Stomach (tissue), 9 donors: ENCODE measurements around the gene TLL1. TPM values are rescaled to one million over a fixed set of nuclear protein-coding genes. Genes with fewer than 3 reads are reported as not detected.

Source experiments
- DNase-seq, 2 donors: peaks; one replicate each; pipeline versions ENCODE4 v3.0.0 to v3.0.0-alpha.2; 2013 to 2019
- H3K27ac ChIP-seq, 5 donors: fragments of 200-600 bp in 4 of 5; sonication (generic) in 4 of 5; one replicate each; pipeline ENCODE4 v1.5.1; 2013 to 2019; ENCODE audit warnings: mild to moderate bottlenecking in 1 of 5, moderate library complexity in 1 of 5
- H3K27me3 ChIP-seq, 3 donors: fragments of 200-600 bp; sonication (generic); one replicate each; pipeline ENCODE4 v1.5.1; 2017 to 2019; ENCODE audit warnings: mixed run types in 1 of 3
- H3K36me3 ChIP-seq, 4 donors: fragments of 200-600 bp; sonication (generic); 1 replicate in 3 of 4; 2 replicates in 1 of 4; pipeline ENCODE4 v1.5.1; 2016 to 2019
- H3K4me1 ChIP-seq, 4 donors: fragments of 200-600 bp; sonication (generic); one replicate each; pipeline ENCODE4 v1.5.1; 2016 to 2019
- H3K4me3 ChIP-seq, 4 donors: fragments of 200-600 bp; sonication (generic) in 3 of 4; one replicate each; pipeline ENCODE4 v1.5.1; 2016 to 2019; ENCODE audit warnings: mild to moderate bottlenecking in 1 of 4
- H3K9me3 ChIP-seq, 4 donors: fragments of 200-600 bp; sonication (generic); one replicate each; pipeline ENCODE4 v1.5.1; 2016 to 2019
- EP300 ChIP-seq: sonication (generic); formaldehyde crosslinking; IDR thresholded peaks from one replicate; pipeline ENCODE4 v1.6.1; 2017; ENCODE audit warnings: antibody characterized with exemption
- POLR2A ChIP-seq, 4 donors: fragments of 450-650 bp; IDR thresholded peaks; one replicate each; pipeline ENCODE4 v1.6.1; 2016; ENCODE audit warnings: antibody characterized with exemption in 4 of 4, control low read depth in 2 of 4, mild to moderate bottlenecking in 1 of 4, moderate library complexity in 1 of 4
- POLR2AphosphoS5 ChIP-seq, 3 donors: sonication (generic); formaldehyde crosslinking; IDR thresholded peaks; one replicate each; pipeline ENCODE4 v1.6.1; 2016; ENCODE audit warnings: antibody characterized with exemption in 3 of 3
- whole genome bisulfite sequencing, 5 donors: extraction: QIAGEN DNeasy Blood & Tissue Kit in 3 of 5; methylation state at CpG; one replicate each; pipeline versions ENCODE4 v1.1.5 to v1.1.7; 2013 to 2018; 5-methylcytosine and 5-hydroxymethylcytosine counted together
- intact Hi-C: fragments of 100-400 bp; cut with DNase I; formaldehyde crosslinking; loops from one replicate; pipeline ENCODE4 v1.15.1; 2023; ENCODE audit warnings: low total_unique reads
- polyA plus RNA-seq, 3 donors: library from polyadenylated mRNA; stranded (reverse); fragments of 200-250 nt; gene quantifications; one replicate each; pipeline ENCODE4 v1.2.3, GENCODE V29; 2013
- total RNA-seq, 5 donors: library from RNA; depleted of rRNA; stranded (reverse); fragments of >200 nt; gene quantifications; one replicate each; pipeline versions ENCODE4 v1.1.0 to v1.2.3, GENCODE V29; 2014 to 2016
- TF ChIP-seq, protein P1 (sequence below), 7 experiments: fragments of 450-650 bp in 4 of 7; fragments of 200-600 bp in 3 of 7; sonication (generic) in 3 of 7; IDR thresholded peaks; one replicate each; pipeline ENCODE4 v1.5.1; 2016 to 2019; ENCODE audit warnings: antibody characterized with exemption in 7 of 7, control low read depth in 2 of 7, mild to moderate bottlenecking in 1 of 7
- donor health status: healthy with polysubstance abuse.
- donor health status: Bipolar disorder and iron deficiency.
- donor health status: healthy.

Gene TLL1
- total and polyA plus RNA-seq, 8 donors: under 0.01 to 27.5 (median 0.28) TPM; not detected in 1

DNA sequence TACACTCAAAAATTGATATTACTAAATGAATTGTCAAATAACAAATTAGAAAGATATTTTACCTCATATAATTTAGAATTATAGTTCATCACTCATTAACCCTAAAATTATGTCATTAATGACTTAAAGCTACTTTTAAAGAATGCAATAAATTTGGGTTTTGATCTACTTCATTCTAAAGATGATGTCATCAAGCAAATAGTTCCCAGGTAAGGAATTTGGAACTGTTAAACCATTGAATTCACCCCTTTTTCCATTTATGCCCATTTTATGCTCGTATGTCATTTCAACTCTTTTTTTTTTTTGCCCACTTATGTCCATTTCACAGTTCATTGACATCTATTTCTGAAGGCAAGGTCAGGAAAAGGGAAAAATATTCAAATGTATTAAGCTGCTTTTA is 135.5 kb downstream of the TLL1 start:
- DNase-seq: no peak
- no peak for TF ChIP-seq POLR2AphosphoS5 (IDR thresholded peaks at IDR 0.05)
- WGBS, 5 donors: 43 to 63% (median 59%) methylated on average over 1 of the region's 1 CpG
- no peak overlapping the region for H3K4me3 ChIP-seq
- H3K36me3 ChIP-seq: no peaks in the 10 kb centered on the region
- intact Hi-C loops: no loop called here
- H3K27me3 ChIP-seq: no peaks in the 10 kb centered on the region
- H3K4me1 ChIP-seq: no peaks in the 10 kb centered on the region
- H3K27ac ChIP-seq: no peak overlapping the region
- no peaks in the 10 kb centered on the region for H3K9me3 ChIP-seq

DNA sequence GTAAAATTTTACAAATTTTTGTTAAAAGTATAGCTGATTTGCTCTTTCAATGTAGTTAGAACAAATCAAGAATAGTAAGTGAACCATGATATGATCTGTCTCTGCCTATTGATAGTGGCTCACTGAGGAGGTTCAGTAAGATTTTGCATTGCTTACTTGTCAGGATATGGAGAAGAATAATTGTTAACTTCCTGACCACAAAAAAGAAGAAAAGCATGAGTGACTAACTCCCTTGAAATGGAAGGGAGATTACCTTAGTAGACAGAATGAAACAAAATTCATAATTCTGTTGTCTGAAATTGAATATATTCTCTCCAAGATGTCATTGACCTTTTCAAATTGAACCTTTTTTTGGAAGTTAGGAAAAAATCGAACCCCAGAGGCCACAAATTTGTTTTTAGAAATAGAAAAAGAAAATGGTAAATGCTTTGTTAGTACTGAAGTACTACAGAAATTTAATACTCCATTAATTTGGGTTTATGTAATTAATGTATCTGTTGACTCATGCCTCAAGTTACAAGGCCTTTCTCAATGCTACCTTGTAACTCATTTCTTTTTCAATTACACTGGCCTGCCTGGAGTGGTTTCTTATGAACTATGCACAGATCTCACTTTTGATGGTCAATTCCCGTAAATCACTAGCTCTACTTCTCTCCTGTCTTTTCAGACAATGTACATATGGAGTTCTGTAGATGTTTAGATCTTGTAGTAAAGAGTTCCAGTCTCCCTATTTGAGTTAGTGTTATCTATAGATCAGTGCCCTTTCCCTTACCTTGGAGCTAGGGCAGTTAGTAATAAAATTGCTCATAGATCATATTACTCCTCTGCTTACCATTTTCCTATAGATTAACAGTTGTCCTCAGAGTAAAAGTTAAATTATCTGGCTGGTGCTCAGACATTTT is 139.3 kb downstream of the TLL1 start:
- 46 to 60% (median 57%) methylated on average over 2 of the region's 2 CpGs for WGBS, 5 donors
- intact Hi-C loops: no loop called here
- no peak overlapping the region for H3K27ac ChIP-seq
- no peaks in the 10 kb centered on the region for H3K36me3 ChIP-seq
- no peak for DNase-seq
- no peaks in the 10 kb centered on the region for H3K27me3 ChIP-seq
- TF ChIP-seq, protein P1, sequence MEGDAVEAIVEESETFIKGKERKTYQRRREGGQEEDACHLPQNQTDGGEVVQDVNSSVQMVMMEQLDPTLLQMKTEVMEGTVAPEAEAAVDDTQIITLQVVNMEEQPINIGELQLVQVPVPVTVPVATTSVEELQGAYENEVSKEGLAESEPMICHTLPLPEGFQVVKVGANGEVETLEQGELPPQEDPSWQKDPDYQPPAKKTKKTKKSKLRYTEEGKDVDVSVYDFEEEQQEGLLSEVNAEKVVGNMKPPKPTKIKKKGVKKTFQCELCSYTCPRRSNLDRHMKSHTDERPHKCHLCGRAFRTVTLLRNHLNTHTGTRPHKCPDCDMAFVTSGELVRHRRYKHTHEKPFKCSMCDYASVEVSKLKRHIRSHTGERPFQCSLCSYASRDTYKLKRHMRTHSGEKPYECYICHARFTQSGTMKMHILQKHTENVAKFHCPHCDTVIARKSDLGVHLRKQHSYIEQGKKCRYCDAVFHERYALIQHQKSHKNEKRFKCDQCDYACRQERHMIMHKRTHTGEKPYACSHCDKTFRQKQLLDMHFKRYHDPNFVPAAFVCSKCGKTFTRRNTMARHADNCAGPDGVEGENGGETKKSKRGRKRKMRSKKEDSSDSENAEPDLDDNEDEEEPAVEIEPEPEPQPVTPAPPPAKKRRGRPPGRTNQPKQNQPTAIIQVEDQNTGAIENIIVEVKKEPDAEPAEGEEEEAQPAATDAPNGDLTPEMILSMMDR (IDR thresholded peaks at IDR 0.05): no peak
- TF ChIP-seq POLR2A (IDR thresholded peaks at IDR 0.05) (no peak), EP300 (no peak), POLR2AphosphoS5 (IDR thresholded peaks at IDR 0.05) (no peak)
- H3K9me3 ChIP-seq: no peaks in the 10 kb centered on the region
- no peak overlapping the region for H3K4me3 ChIP-seq
- H3K4me1 ChIP-seq: no peaks in the 10 kb centered on the region

DNA sequence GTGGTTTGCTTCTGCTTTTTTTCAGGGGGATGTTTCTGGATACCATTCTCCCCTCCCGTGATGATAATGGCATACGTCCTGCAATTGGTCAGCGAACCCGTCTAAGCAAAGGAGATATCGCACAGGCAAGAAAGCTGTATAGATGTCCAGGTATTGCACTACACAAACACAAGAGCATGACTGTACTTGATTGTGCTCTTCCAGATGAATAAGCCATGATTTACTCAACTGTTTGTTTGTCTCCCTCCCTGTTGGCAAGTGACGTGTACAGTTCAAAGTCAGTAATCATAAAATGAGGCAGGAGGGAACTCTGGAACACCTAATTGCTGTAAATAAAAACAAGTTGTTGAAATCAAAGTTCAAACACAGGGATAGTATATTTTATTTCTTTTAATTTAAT is 141.4 kb downstream of the TLL1 start:
- intact Hi-C loops: no loop called here
- Histone ChIP-seq H3K4me3 (no peak overlapping the region), H3K4me1 (no peaks in the 10 kb centered on the region), H3K36me3 (no peaks in the 10 kb centered on the region), H3K9me3 (no peaks in the 10 kb centered on the region), H3K27ac (no peak overlapping the region), H3K27me3 (no peaks in the 10 kb centered on the region)
- TF ChIP-seq POLR2A (IDR thresholded peaks at IDR 0.05) (no peak), POLR2AphosphoS5 (IDR thresholded peaks at IDR 0.05) (no peak), EP300 (no peak)
- TF ChIP-seq, protein P1 (IDR thresholded peaks at IDR 0.05): no peak
- peak in 1 of 2 donors; percentile 11 for DNase-seq
- 71 to 87% (median 85%) methylated on average over 6 of the region's 6 CpGs for WGBS, 5 donors

DNA sequence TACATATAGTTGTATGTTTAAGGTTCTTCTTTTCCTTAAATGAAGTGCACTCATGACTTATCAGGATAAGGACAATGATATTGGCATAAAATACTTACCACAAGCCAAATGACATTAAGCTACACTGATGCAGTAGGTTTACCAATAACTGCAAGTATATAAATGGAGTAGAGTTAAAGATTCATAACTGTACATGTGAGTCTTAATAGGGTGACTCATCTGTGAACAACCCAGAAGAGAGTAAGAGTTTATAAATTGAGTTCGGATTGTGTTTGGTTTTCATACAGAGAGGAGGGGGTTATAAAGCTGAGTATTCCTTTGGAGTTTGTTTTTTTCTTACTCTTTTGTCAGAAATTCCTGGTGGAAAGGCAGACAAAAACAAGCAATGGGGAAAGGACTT is 144.8 kb downstream of the TLL1 start:
- Histone ChIP-seq H3K9me3 (no peaks in the 10 kb centered on the region), H3K4me3 (no peak overlapping the region), H3K4me1 (no peaks in the 10 kb centered on the region), H3K36me3 (no peaks in the 10 kb centered on the region), H3K27ac (no peak overlapping the region), H3K27me3 (no peaks in the 10 kb centered on the region)
- TF ChIP-seq POLR2AphosphoS5 (IDR thresholded peaks at IDR 0.05) (no peak), EP300 (no peak), POLR2A (IDR thresholded peaks at IDR 0.05) (no peak)
- TF ChIP-seq, protein P1 (IDR thresholded peaks at IDR 0.05): no peak
- no peak for DNase-seq
- 67 to 83% (median 75%) methylated on average over 1 of the region's 1 CpG for WGBS, 5 donors
- intact Hi-C loops: no loop called here
